Ovary (tissue), 9 donors: ENCODE data around the gene BRICD5. TPM values are rescaled to one million over a fixed set of nuclear protein-coding genes. Genes with fewer than 3 reads are reported as not detected.
"Not testable (repeated sequence)": the region's sequence is repeated elsewhere in the genome, so short reads cannot be mapped to it uniquely, and the experiment has no call there.

Experiments
- DNase-seq, 5 donors: peaks; one replicate each; pipeline ENCODE4 v3.0.0-alpha.2; 2019 to 2020
- H3K27ac ChIP-seq, 2 donors: fragments of 200-600 bp; one replicate each; pipeline versions ENCODE4 v1.5.1 to v1.8.0; 2019 to 2022
- H3K27me3 ChIP-seq: fragments of 200-600 bp; one replicate; pipeline ENCODE4 v1.8.0; 2022
- H3K36me3 ChIP-seq: fragments of 200-600 bp; sonication (generic); one replicate; pipeline ENCODE4 v1.5.1; 2019
- H3K4me1 ChIP-seq: one replicate; pipeline ENCODE4 v1.8.1; 2013; ENCODE audit warnings: mild to moderate bottlenecking, moderate library complexity; ENCODE audit not compliant: insufficient read depth
- H3K4me3 ChIP-seq: fragments of 200-600 bp; sonication (generic); one replicate; pipeline ENCODE4 v1.5.1; 2017
- H3K9me3 ChIP-seq, 2 donors: fragments of 200-600 bp in 1 of 2; sonication (generic) in 1 of 2; one replicate each; pipeline versions ENCODE4 v1.5.1 to v1.8.1; 2013 to 2019; ENCODE audit warnings: mild to moderate bottlenecking in 1 of 2, moderate library complexity in 1 of 2
- CTCF ChIP-seq, 3 donors: fragments of 450-650 bp in 2 of 3; fragments of 200-600 bp in 1 of 3; IDR thresholded peaks; one replicate each; pipeline versions ENCODE4 v1.5.1 to v1.8.0; 2016 to 2022; ENCODE audit warnings: antibody characterized with exemption in 3 of 3, mild to moderate bottlenecking in 1 of 3
- EP300 ChIP-seq: sonication (generic); formaldehyde crosslinking; IDR thresholded peaks from one replicate; pipeline ENCODE4 v1.6.1; 2017; ENCODE audit warnings: antibody characterized with exemption
- POLR2A ChIP-seq: fragments of 450-650 bp; IDR thresholded peaks from one replicate; pipeline ENCODE4 v1.6.1; 2017; ENCODE audit warnings: antibody characterized with exemption, mild to moderate bottlenecking, moderate library complexity
- WGBS, 3 donors: extraction: QIAGEN DNeasy Blood & Tissue Kit in 1 of 3; methylation state at CpG; one replicate each; pipeline versions ENCODE4 v1.1.5 to v1.1.7; 2013 to 2017; 5-methylcytosine and 5-hydroxymethylcytosine counted together
- intact Hi-C, 4 donors: fragments of 100-400 bp; cut with DNase I; formaldehyde crosslinking; loops; one replicate each; pipeline versions ENCODE4 v1.11.0 to v1.15.1; 2022 to 2023
- polyA plus RNA-seq, 2 donors: library from polyadenylated mRNA; stranded (reverse); fragments of 200-250 nt in 1 of 2; fragments of 350-450 nt in 1 of 2; fragmentation: Illumina TruSeq in 1 of 2; extraction: RNeasy Lipid Tissue Mini Kit (QIAGEN cat#74804) in 1 of 2; gene quantifications; one replicate each; pipeline ENCODE4 v1.2.3, GENCODE V29; 2013 to 2014
- total RNA-seq, 7 donors: library from RNA; depleted of rRNA in 2 of 7; stranded (reverse); fragments of >200 nt in 2 of 7; fragmentation: NEBNext Ultra II Directional in 3 of 7; extraction: Animal tissue kit (Norgen Biotek cat#: 25700) in 3 of 7; gene quantifications; one replicate each; pipeline versions ENCODE4 v1.1.0 to v1.2.4, GENCODE V29; 2016 to 2023
- donor health status: DM: no; HTN: no; CAD: no; lungs with moderate emphysema.
- donor health status: DM: no; HTN: no; CAD: no.
- donor health status: Bipolar disorder and iron deficiency.
- donor health status: DM: yes; HTN: yes; CAD: no.
- donor health status: DM: no; HTN: no; CAD: no.
- donor health status: DM: yes; HTN: yes; CAD: no.

The BRICD5 gene
- total and polyA plus RNA-seq, 9 donors: 0.37 to 8.3 (median 6.2) TPM

DNA sequence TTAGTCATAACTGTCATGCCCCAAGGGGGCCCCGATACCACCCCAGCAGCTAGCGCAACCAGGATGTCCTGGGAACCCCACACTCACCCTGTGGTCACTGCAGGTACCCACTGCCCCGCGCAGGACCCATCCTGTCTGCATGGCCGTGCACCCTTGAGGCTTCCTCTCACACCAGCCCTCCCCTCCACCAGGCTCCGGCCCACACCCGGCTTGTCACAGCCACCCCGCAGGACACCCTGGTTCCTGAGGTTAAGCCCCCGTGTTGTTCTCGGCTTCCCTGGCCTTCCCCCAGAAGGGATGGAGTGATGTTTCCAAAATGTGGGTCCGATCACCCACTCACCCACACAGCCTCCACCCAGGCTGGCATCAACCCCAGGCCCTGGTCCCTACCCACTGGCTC lies 33.1 kb upstream of the BRICD5 start:
- intact Hi-C loops: no loop called here
- TF ChIP-seq EP300: no peak
- TF ChIP-seq CTCF (IDR thresholded peaks at IDR 0.05): no peak
- TF ChIP-seq POLR2A: no peak
- H3K36me3 ChIP-seq: no peaks in the 10 kb centered on the region

GRCh38 chr16:2243031-2243528 lies 32.4 kb upstream of the BRICD5 start:
- no peak for DNase-seq
- Histone ChIP-seq H3K27ac (no peak overlapping the region), H3K9me3 (no peaks in the 10 kb centered on the region), H3K4me3 (no peak overlapping the region), H3K36me3 (no peaks in the 10 kb centered on the region), H3K27me3 (no peaks in the 10 kb centered on the region), H3K4me1 (no peaks in the 10 kb centered on the region)
- intact Hi-C loops: no loop called here
- 95% methylated on average over 19 of the region's 19 CpGs for WGBS, 3 donors
- TF ChIP-seq CTCF (IDR thresholded peaks at IDR 0.05) (no peak), EP300 (no peak), POLR2A (no peak)

More for the DNA sequence above, 33.1 kb upstream of the BRICD5 start:
- no peak overlapping the region for H3K4me3 ChIP-seq
- H3K9me3 ChIP-seq: no peaks in the 10 kb centered on the region
- no peaks in the 10 kb centered on the region for H3K4me1 ChIP-seq
- H3K27me3 ChIP-seq: no peaks in the 10 kb centered on the region
- no peak overlapping the region for H3K27ac ChIP-seq
- 93 to 95% (median 94%) methylated on average over 11 of the region's 11 CpGs for WGBS, 3 donors
- no peak for DNase-seq

DNA sequence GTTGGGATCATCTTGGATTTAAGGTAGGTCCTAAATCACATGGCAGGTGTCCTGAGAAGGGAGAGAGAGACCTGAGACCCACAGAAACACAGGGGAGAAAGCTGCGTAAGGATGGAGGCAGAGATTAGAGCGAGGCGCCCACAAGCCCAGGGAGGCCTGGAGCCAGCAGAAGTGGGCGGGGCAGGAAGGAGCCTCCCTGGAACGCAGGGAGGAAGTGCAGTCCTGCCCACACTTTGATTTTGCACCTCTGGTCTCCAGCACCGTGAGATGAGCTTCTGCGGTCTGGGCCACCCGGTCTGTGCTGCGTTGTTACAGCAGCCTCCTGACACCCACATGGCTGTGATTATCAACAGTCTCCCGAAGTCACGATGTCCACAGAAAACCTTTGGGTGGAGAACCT lies 31.9 kb upstream of the BRICD5 start:
- H3K4me3 ChIP-seq: no peak overlapping the region
- intact Hi-C loops: no loop called here
- peaks cover 0 to under 1% of the 10 kb centered on the region in 2 donors for H3K9me3 ChIP-seq
- H3K27ac ChIP-seq: no peak overlapping the region
- no peaks in the 10 kb centered on the region for H3K4me1 ChIP-seq
- H3K27me3 ChIP-seq: no peaks in the 10 kb centered on the region
- H3K36me3 ChIP-seq: no peaks in the 10 kb centered on the region
- 81 to 84% (median 81%) methylated on average over 11 of the region's 11 CpGs for WGBS, 3 donors
- no peak for DNase-seq
- TF ChIP-seq CTCF (IDR thresholded peaks at IDR 0.05): no peak
- TF ChIP-seq POLR2A: no peak
- no peak for TF ChIP-seq EP300

GRCh38 chr16:2240331-2240730 lies 29.7 kb upstream of the BRICD5 start:
- H3K36me3 ChIP-seq, H3K9me3 ChIP-seq, DNase-seq, H3K27ac ChIP-seq, H3K4me1 ChIP-seq, H3K4me3 ChIP-seq, H3K27me3 ChIP-seq, intact Hi-C loops: not testable (repeated sequence)
- 74 to 77% (median 75%) methylated on average over 9 of the region's 9 CpGs for WGBS, 3 donors

GRCh38 chr16:2238838-2239675 lies 28.4 kb upstream of the BRICD5 start:
- H3K4me3 ChIP-seq: no peak overlapping the region
- H3K27me3 ChIP-seq: no peaks in the 10 kb centered on the region
- H3K27ac ChIP-seq: no peak overlapping the region
- peaks cover 0 to 3% of the 10 kb centered on the region in 2 donors for H3K9me3 ChIP-seq
- 64 to 78% (median 74%) methylated on average over 13 to 15 of the region's 15 CpGs for WGBS, 3 donors
- TF ChIP-seq EP300: no peak
- no peak for TF ChIP-seq POLR2A
- TF ChIP-seq CTCF (IDR thresholded peaks at IDR 0.05): no peak
- intact Hi-C loops: no loop called here
- peaks cover 7% of the 10 kb centered on the region for H3K4me1 ChIP-seq
- DNase-seq: no peak
- H3K36me3 ChIP-seq: no peaks in the 10 kb centered on the region
